Measurements from ENCODE around the gene RAVER1.

DNA sequence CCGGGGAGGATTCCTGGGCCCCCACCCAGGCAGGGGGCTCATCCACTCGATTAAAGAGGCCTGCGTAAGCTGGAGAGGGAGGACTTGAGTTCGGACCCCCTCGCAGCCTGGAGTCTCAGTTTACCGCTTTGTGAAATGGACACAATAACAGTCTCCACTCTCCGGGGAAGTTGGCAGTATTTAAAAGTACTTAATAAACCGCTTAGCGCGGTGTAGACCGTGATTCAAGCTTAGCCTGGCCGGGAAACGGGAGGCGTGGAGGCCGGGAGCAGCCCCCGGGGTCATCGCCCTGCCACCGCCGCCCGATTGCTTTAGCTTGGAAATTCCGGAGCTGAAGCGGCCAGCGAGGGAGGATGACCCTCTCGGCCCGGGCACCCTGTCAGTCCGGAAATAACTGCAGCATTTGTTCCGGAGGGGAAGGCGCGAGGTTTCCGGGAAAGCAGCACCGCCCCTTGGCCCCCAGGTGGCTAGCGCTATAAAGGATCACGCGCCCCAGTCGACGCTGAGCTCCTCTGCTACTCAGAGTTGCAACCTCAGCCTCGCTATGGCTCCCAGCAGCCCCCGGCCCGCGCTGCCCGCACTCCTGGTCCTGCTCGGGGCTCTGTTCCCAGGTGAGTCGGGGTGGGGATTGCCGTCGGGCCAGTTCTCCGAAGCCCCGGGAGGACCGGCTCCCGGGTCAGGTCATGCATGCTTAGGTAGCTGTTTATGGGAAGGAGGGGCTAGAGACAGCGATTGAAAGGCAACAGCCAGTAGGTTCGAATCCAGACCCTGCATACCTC is 62.5 kb downstream of the RAVER1 start, which contains the start of gene ICAM1:
- peak; percentile 75 to 96 (median 92) for TF ChIP-seq POLR2A (IDR thresholded peaks at IDR 0.05)
- TF ChIP-seq CTCF (IDR thresholded peaks at IDR 0.05), result peak in 5 of 6 experiments; percentile 11 to 64 (median 58)
- peak; percentile 99 for TF ChIP-seq POLR2AphosphoS5 (IDR thresholded peaks at IDR 0.05)
